SK-N-SH (cell line): ENCODE data around the gene NODAL. TPM values are rescaled to one million over a fixed set of nuclear protein-coding genes. Genes with fewer than 3 reads are reported as not detected.

Source experiments
- CTCF ChIA-PET: fragments of 300-600, 350-600 bp; formaldehyde crosslinking; extraction: SDS; loops from one replicate; lab custom pipeline; 2021; lab: Yijun Ruan, JAX
- POLR2A ChIA-PET: fragments of 350-600 bp; sonication (Branson Sonifier 250); formaldehyde crosslinking; extraction: SDS; loops from one replicate; lab custom pipeline; 2020; ENCODE audit warnings: antibody characterized with exemption, inconsistent platforms; lab: Yijun Ruan, JAX
- DNase-seq: peaks from one replicate; pipeline ENCODE4 v3.0.0; 2012
- H2AFZ ChIP-seq: fragments of 200-600 bp; sonication (generic); 2 replicates; pipeline ENCODE4 v1.8.1; 2016; ENCODE audit warnings: antibody characterized with exemption, mild to moderate bottlenecking, low read depth
- H3F3A ChIP-seq: fragments of 200-600 bp; sonication (generic); replicated peaks from 2 replicates; pipeline ENCODE3; 2016; ENCODE audit warnings: antibody characterized with exemption, mild to moderate bottlenecking; ENCODE audit not compliant: insufficient read depth
- H3K27ac ChIP-seq, 2 experiments: fragments of 200-500 bp in 1 of 2; fragments of 200-600 bp in 1 of 2; sonication (Bioruptor generic) in 1 of 2; sonication (generic), shearing (Covaris generic) in 1 of 2; 2 replicates each; pipeline versions ENCODE4 v1.5.1 to v1.6.1; 2014 to 2016; ENCODE audit warnings: low read depth in 2 of 2, inconsistent platforms in 1 of 2, low read length in 1 of 2, mild to moderate bottlenecking in 1 of 2, mixed read lengths in 1 of 2
- H3K27me3 ChIP-seq: fragments of 200-600 bp; sonication (generic), shearing (Covaris generic); 2 replicates; pipeline ENCODE4 v1.6.1; 2016; ENCODE audit warnings: mixed run types; ENCODE audit not compliant: insufficient read depth
- H3K36me3 ChIP-seq, 2 experiments: fragments of 200-500 bp in 1 of 2; fragments of 200-600 bp in 1 of 2; sonication (Bioruptor generic) in 1 of 2; sonication (generic) in 1 of 2; replicated peaks in 1 of 2; 2 replicates each; pipeline versions ENCODE3 to v1.5.1; 2014 to 2016; ENCODE audit warnings: low read length in 1 of 2, mild to moderate bottlenecking in 1 of 2; ENCODE audit not compliant: insufficient read depth in 2 of 2, control insufficient read depth in 1 of 2
- H3K4me1 ChIP-seq, 2 experiments: fragments of 200-500 bp in 1 of 2; fragments of 200-600 bp in 1 of 2; sonication (Bioruptor generic) in 1 of 2; sonication (generic), shearing (Covaris generic) in 1 of 2; 2 replicates each; pipeline versions ENCODE4 v1.5.1 to v1.6.1; 2014 to 2016; ENCODE audit warnings: low read depth in 1 of 2, low read length in 1 of 2, mixed run types in 1 of 2; ENCODE audit not compliant: insufficient read depth in 2 of 2, control insufficient read depth in 1 of 2
- H3K4me2 ChIP-seq: fragments of 200-600 bp; sonication (generic), shearing (Covaris generic); 2 replicates; pipeline ENCODE4 v1.6.1; 2017; ENCODE audit warnings: mixed run types
- H3K4me3 ChIP-seq, 2 experiments: fragments of 200-500 bp in 1 of 2; fragments of 200-600 bp in 1 of 2; sonication (Bioruptor generic) in 1 of 2; sonication (generic), shearing (Covaris generic) in 1 of 2; 2 replicates each; pipeline versions ENCODE4 v1.5.1 to v1.8.1; 2014 to 2016; ENCODE audit warnings: low read depth in 2 of 2, inconsistent platforms in 1 of 2, low read length in 1 of 2, mild to moderate bottlenecking in 1 of 2, mixed read lengths in 1 of 2, moderate library complexity in 1 of 2
- H3K79me2 ChIP-seq: fragments of 200-600 bp; sonication (generic); 2 replicates; pipeline ENCODE4 v1.8.1; 2017; ENCODE audit warnings: mild to moderate bottlenecking; ENCODE audit not compliant: insufficient read depth
- H3K9ac ChIP-seq: fragments of 200-600 bp; sonication (generic); 2 replicates; pipeline ENCODE4 v1.6.1; 2017; ENCODE audit warnings: mixed run types
- H3K9me2 ChIP-seq: fragments of 200-600 bp; sonication (generic); 2 replicates; pipeline ENCODE4 v1.6.1; 2017; ENCODE audit warnings: mixed run types
- H3K9me3 ChIP-seq: fragments of 200-600 bp; sonication (generic); 2 replicates; pipeline ENCODE4 v1.6.1; 2017; ENCODE audit warnings: mixed run types, mild to moderate bottlenecking, moderate library complexity
- H4K20me1 ChIP-seq: fragments of 200-600 bp; sonication (generic); 2 replicates; pipeline ENCODE4 v1.6.1; 2017; ENCODE audit warnings: mild to moderate bottlenecking, mixed run types; ENCODE audit not compliant: insufficient read depth
- CTCF ChIP-seq: fragments of 200-600 bp; sonication (generic); IDR thresholded peaks from 2 replicates; pipeline ENCODE4 v1.6.1; 2017; ENCODE audit warnings: antibody characterized with exemption, mild to moderate bottlenecking, moderate library complexity
- FOXM1 ChIP-seq: IDR thresholded peaks from 2 replicates; pipeline ENCODE4 v1.4.0; 2012; ENCODE audit warnings: low read depth, mild to moderate bottlenecking
- JUND ChIP-seq: IDR thresholded peaks from 2 replicates; pipeline ENCODE4 v1.4.0; 2012
- RAD21 ChIP-seq: IDR thresholded peaks from 2 replicates; pipeline ENCODE4 v1.6.1; 2012; ENCODE audit warnings: mild to moderate bottlenecking, low read length
- SMC3 ChIP-seq: IDR thresholded peaks from 2 replicates; pipeline ENCODE4 v1.6.1; 2012; ENCODE audit warnings: low read depth, low read length, improper control_type of control experiment
- USF1 ChIP-seq: IDR thresholded peaks from 2 replicates; pipeline ENCODE4 v1.4.0; 2012; ENCODE audit warnings: low read depth, borderline replicate concordance
- WGBS: methylation state at CpG from one replicate; pipeline ENCODE4 v1.1.6; 2017; ENCODE audit warnings: low lambda C conversion rate; 5-methylcytosine and 5-hydroxymethylcytosine counted together
- polyA plus RNA-seq, 3 experiments: library from polyadenylated mRNA; depleted of rRNA; stranded (reverse); fragments of >200 nt; gene quantifications; 2 replicates each; pipeline ENCODE4 v1.2.3, GENCODE V29; 2012
- TF ChIP-seq, protein P1 (sequence below): IDR thresholded peaks from 2 replicates; pipeline ENCODE4; 2012

The NODAL gene
- polyA plus RNA-seq, 1 of the 3 experiments (the other 2 are of a cell fraction), result not detected

- Histone ChIP-seq H3K4me1 (peaks cover 0 to 55% of the 10 kb centered on the region in 2 experiments; a peak in 1 of 4 replicates), H3K4me2 (no peak overlapping the region), H3K9ac (no peak overlapping the region), H3K4me3 (no peak overlapping the region), H3K9me2 (no peaks in the 10 kb centered on the region), H3K9me3 (no peaks in the 10 kb centered on the region), H3K27me3 (peaks cover 24% of the 10 kb centered on the region; the same call in 1 of the 2 replicates), H3F3A (no peaks in the 10 kb centered on the region), H2AFZ (no peak overlapping the region), H4K20me1 (no peaks in the 10 kb centered on the region), H3K36me3 (no peaks in the 10 kb centered on the region), H3K79me2 (no peaks in the 10 kb centered on the region), H3K27ac (peak overlapping the region in 1 of 2 experiments; percentile 72; a peak in 1 of 4 replicates)
- DNase-seq, result no peak
- ChIA-PET CTCF (interaction anchor here (1.2 to 2.5 kb wide), 2 partner anchors 19 to 45 kb away, joined by 3 to 12 read pairs; no protein-coding TSS in a partner anchor), POLR2A (no interaction called here)
- no peak for TF ChIP-seq USF1
- WGBS, result 97% methylated on average over 5 of the region's 9 CpGs
Observed at GRCh38 chr10:70481105-70481504, 39.6 kb upstream of the NODAL start.

DNA sequence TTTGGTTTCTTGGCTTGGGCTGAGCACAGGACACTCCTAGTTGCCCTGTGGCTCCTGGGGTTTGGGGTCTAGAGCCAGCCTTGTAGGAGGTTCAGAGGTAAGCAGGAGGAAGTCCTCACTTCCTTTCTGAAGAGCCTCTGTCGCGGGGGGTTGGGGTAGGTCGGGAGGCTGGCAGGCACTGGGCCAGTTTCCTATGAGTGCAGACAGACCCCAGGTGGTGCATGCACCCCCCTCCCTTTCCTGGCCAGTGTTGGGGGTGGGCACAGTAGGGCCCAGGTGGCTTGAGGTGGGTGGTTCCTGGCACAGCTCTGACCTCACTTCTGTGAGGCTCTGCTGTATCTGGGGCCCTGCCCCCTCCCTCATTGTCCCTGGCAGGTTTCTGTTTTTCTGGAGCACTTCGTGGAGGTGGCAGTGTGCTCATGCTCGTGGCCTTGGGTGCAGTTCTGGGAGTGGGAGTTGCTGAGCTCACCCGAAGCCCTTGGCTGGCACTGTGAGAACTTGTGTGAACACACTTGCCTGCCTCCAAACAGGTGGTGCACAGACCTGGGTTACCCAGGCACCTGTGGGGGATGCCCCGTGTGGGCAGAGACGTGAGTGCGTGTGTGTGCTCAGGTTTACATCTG, 38.9 kb upstream of the NODAL start:
- Histone ChIP-seq H3K27me3 (peaks cover 32% of the 10 kb centered on the region; the same call in 1 of the 2 replicates), H3K9me3 (no peaks in the 10 kb centered on the region), H3K4me2 (no peak overlapping the region), H4K20me1 (no peaks in the 10 kb centered on the region), H3K27ac (peak overlapping the region in 1 of 2 experiments; percentile 58; a peak in 1 of 4 replicates), H3F3A (no peaks in the 10 kb centered on the region), H3K36me3 (no peaks in the 10 kb centered on the region), H3K79me2 (no peaks in the 10 kb centered on the region), H3K4me3 (no peak overlapping the region; a peak in 1 of 4 replicates), H3K9ac (no peak overlapping the region), H3K9me2 (no peaks in the 10 kb centered on the region), H2AFZ (no peak overlapping the region), H3K4me1 (peaks cover 0 to 55% of the 10 kb centered on the region in 2 experiments; a peak in 1 of 4 replicates)
- 67% methylated on average over 7 of the region's 9 CpGs for WGBS
- TF ChIP-seq, protein P1, sequence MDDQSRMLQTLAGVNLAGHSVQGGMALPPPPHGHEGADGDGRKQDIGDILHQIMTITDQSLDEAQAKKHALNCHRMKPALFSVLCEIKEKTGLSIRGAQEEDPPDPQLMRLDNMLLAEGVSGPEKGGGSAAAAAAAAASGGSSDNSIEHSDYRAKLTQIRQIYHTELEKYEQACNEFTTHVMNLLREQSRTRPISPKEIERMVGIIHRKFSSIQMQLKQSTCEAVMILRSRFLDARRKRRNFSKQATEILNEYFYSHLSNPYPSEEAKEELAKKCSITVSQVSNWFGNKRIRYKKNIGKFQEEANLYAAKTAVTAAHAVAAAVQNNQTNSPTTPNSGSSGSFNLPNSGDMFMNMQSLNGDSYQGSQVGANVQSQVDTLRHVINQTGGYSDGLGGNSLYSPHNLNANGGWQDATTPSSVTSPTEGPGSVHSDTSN, result no peak
- CTCF ChIA-PET, result interaction anchor here (1.2 to 2.5 kb wide), 2 partner anchors 19 to 45 kb away, joined by 3 to 12 read pairs; no protein-coding TSS in a partner anchor
- POLR2A ChIA-PET, result no interaction called here
- DNase-seq, result no peak

DNA sequence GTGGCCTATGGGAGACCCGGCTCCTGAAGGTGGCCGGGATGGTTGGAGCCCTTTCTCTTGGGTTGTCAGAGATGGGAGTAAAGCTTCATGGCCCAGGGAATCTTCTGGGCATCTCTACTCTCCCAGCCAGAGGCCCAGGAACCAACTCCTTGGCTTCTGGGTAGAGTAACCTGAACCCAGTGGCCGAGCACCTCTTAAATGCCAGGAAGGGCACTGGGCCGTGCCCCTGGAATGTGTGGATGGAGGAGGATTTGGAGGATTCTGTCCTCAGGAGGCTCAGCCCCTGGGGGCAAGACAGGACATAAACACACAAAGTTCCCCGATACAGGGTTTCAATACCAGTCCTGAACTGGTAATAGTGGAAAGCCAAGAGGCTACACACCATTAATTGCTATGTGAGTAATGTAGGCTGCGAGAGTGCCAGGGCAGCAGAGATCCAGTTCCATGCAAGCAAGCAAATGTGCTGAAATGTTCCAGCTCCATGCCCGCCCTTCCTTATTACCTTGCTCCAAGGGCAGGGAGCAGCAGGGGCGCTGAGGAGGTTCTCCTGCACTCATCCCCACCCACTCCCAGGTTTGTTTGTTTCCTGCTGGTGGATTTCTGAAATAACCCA, 38.3 kb upstream of the NODAL start:
- TF ChIP-seq, protein P1, result no peak
- TF ChIP-seq CTCF, result no peak
- TF ChIP-seq JUND, result no peak
- no peak for TF ChIP-seq SMC3
- TF ChIP-seq FOXM1, result no peak
- no peak for TF ChIP-seq RAD21
- no peaks in the 10 kb centered on the region for H3K9me3 ChIP-seq
- H3K4me1 ChIP-seq, result peaks cover 0 to 62% of the 10 kb centered on the region in 2 experiments; a peak in 1 of 4 replicates
- no peaks in the 10 kb centered on the region for H4K20me1 ChIP-seq
- no peaks in the 10 kb centered on the region for H3K79me2 ChIP-seq
- ChIA-PET CTCF (interaction anchor here (0.9 to 2.5 kb wide), 3 partner anchors 18 to 61 kb away, joined by 3 to 12 read pairs (median 4); no protein-coding TSS in a partner anchor), POLR2A (no interaction called here)
- no peaks in the 10 kb centered on the region for H3K36me3 ChIP-seq
- H3K9me2 ChIP-seq, result no peaks in the 10 kb centered on the region
- peak overlapping the region in 1 of 2 experiments; percentile 53; a peak in 1 of 4 replicates for H3K4me3 ChIP-seq
- 94% methylated on average over 7 of the region's 8 CpGs for WGBS
- H3K27me3 ChIP-seq, result peaks cover 36% of the 10 kb centered on the region; the same call in 1 of the 2 replicates
- no peak for DNase-seq
- no peak overlapping the region for H3K9ac ChIP-seq
- no peak overlapping the region for H2AFZ ChIP-seq
- no peaks in the 10 kb centered on the region for H3F3A ChIP-seq
- H3K4me2 ChIP-seq, result no peak overlapping the region
- H3K27ac ChIP-seq, result peak overlapping the region in 1 of 2 experiments; percentile 34; a peak in 1 of 4 replicates
